HL-60 (cell line): Measurements from ENCODE around the gene FOXD1.
"Not testable (repeated sequence)": the region's sequence is repeated elsewhere in the genome, so short reads cannot be mapped to it uniquely, and the experiment has no call there.

Experiments used
- CTCF ChIP-seq: IDR thresholded peaks from one replicate; pipeline ENCODE4 v1.5.1; 2011; ENCODE audit warnings: low read length, control low read depth, inconsistent platforms; ENCODE audit not compliant: insufficient read depth
- GABPA ChIP-seq: IDR thresholded peaks from 2 replicates; pipeline ENCODE4 v1.6.1; 2012; ENCODE audit warnings: low read depth
- POLR2AphosphoS5 ChIP-seq: IDR thresholded peaks from 2 replicates; pipeline ENCODE4 v1.6.1; 2012; ENCODE audit warnings: low read depth
- REST ChIP-seq: IDR thresholded peaks from 2 replicates; pipeline ENCODE4 v1.6.1; 2012; ENCODE audit warnings: low read depth; ENCODE audit not compliant: insufficient replicate concordance

GRCh38 chr5:73456462-73456861 is 7.9 kb upstream of the FOXD1 start:
- not testable (repeated sequence) for TF ChIP-seq CTCF, REST, POLR2AphosphoS5, GABPA
